IMR-90 (cell line): Measurements from ENCODE around the gene ZFP57. TPM values are rescaled to one million over a fixed set of nuclear protein-coding genes. Genes with fewer than 3 reads are reported as not detected.

ENCODE experiments used
- ATAC-seq: fragments of 200-7000 bp; cut with Tn5 transposase; 2 replicates; pipeline ENCODE4 v1.9.1; 2020; ENCODE audit warnings: low read depth, mild to moderate bottlenecking, moderate library complexity
- BruUV-seq: library from RNA; stranded (reverse); fragments of 400-500 nt; replicated peaks from 2 replicates; lab custom pipeline; 2021; lab: Mats Ljungman, UMichigan
- CTCF ChIA-PET: fragments of 300-600 bp; formaldehyde crosslinking; extraction: SDS; loops from one replicate; lab custom pipeline; 2021; ENCODE audit warnings: antibody characterized with exemption; lab: Yijun Ruan, JAX
- POLR2A ChIA-PET: fragments of 300-600 bp; sonication (Branson Sonifier 250); formaldehyde crosslinking; loops from one replicate; lab custom pipeline; 2022; ENCODE audit warnings: antibody characterized with exemption; ENCODE audit not compliant: unreplicated experiment; lab: Charles Lee
- DNase-seq: peaks from one replicate; pipeline ENCODE4 v3.0.0; 2013
- H2AFZ ChIP-seq: replicated peaks from 2 replicates; pipeline ENCODE3; 2013; ENCODE audit warnings: low read length, mild to moderate bottlenecking; ENCODE audit not compliant: poor library complexity
- H2AK5ac ChIP-seq: 2 replicates; pipeline ENCODE4 v1.6.1; 2013; ENCODE audit warnings: low read depth, low read length, inconsistent platforms
- H2AK9ac ChIP-seq: replicated peaks from 2 replicates; pipeline ENCODE3; 2013; ENCODE audit warnings: mild to moderate bottlenecking, low read depth, low read length, moderate library complexity; ENCODE audit not compliant: poor library complexity
- H2BK120ac ChIP-seq: 2 replicates; pipeline ENCODE4 v1.6.1; 2013; ENCODE audit warnings: low read depth, low read length, inconsistent platforms
- H2BK15ac ChIP-seq: 3 replicates; pipeline ENCODE4 v1.6.1; 2013; ENCODE audit warnings: low read depth, low read length, inconsistent platforms
- H2BK20ac ChIP-seq: 2 replicates; pipeline ENCODE4 v1.6.1; 2013; ENCODE audit warnings: low read depth, mild to moderate bottlenecking, inconsistent platforms, low read length, moderate library complexity
- H2BK5ac ChIP-seq: 2 replicates; pipeline ENCODE4 v1.6.1; 2013; ENCODE audit warnings: mild to moderate bottlenecking, low read depth, low read length, inconsistent platforms; ENCODE audit not compliant: poor library complexity, severe bottlenecking
- H3K14ac ChIP-seq: replicated peaks from 2 replicates; pipeline ENCODE4 v1.6.1; 2013; ENCODE audit warnings: low read depth, low read length, inconsistent platforms
- H3K18ac ChIP-seq: 2 replicates; pipeline ENCODE4 v1.6.1; 2013; ENCODE audit warnings: low read depth, low read length, control low read depth
- H3K23ac ChIP-seq: 2 replicates; pipeline ENCODE4 v1.6.1; 2013; ENCODE audit warnings: low read depth, low read length, inconsistent platforms
- H3K27ac ChIP-seq: 2 replicates; pipeline ENCODE4 v1.5.1; 2013; ENCODE audit warnings: mild to moderate bottlenecking, control low read depth, low read length; ENCODE audit not compliant: insufficient read depth
- H3K27me3 ChIP-seq: 2 replicates; pipeline ENCODE4 v1.6.1; 2013; ENCODE audit warnings: low read length; ENCODE audit not compliant: control insufficient read depth, insufficient read depth
- H3K36me3 ChIP-seq: 2 replicates; pipeline ENCODE4 v1.6.1; 2013; ENCODE audit warnings: low read length, mixed read lengths; ENCODE audit not compliant: control insufficient read depth, insufficient read depth
- H3K4ac ChIP-seq: 2 replicates; pipeline ENCODE4 v1.6.1; 2013; ENCODE audit warnings: low read depth, low read length, inconsistent platforms
- H3K4me1 ChIP-seq: 2 replicates; pipeline ENCODE4 v1.6.1; 2013; ENCODE audit warnings: low read length, mixed read lengths; ENCODE audit not compliant: control insufficient read depth, insufficient read depth
- H3K4me2 ChIP-seq: 2 replicates; pipeline ENCODE4 v1.6.1; 2013; ENCODE audit warnings: low read depth, mild to moderate bottlenecking, control low read depth, low read length, moderate library complexity
- H3K4me3 ChIP-seq: 2 replicates; pipeline ENCODE4 v1.5.1; 2013; ENCODE audit warnings: low read depth, mild to moderate bottlenecking, control low read depth, low read length, moderate library complexity; ENCODE audit not compliant: insufficient read depth
- H3K56ac ChIP-seq: 2 replicates; pipeline ENCODE4 v1.6.1; 2013; ENCODE audit warnings: low read length, inconsistent platforms; ENCODE audit not compliant: insufficient read depth; ENCODE audit errors: extremely low read depth
- H3K79me1 ChIP-seq, 2 experiments: 2 replicates each; pipeline ENCODE4 v1.6.1; 2013; ENCODE audit warnings: low read length in 2 of 2, inconsistent platforms in 1 of 2, low read depth in 1 of 2
- H3K9ac ChIP-seq: 2 replicates; pipeline ENCODE4 v1.6.1; 2013; ENCODE audit warnings: low read depth, low read length, control low read depth
- H3K9me1 ChIP-seq: 2 replicates; pipeline ENCODE4 v1.6.1; 2013; ENCODE audit warnings: low read length, inconsistent platforms; ENCODE audit not compliant: insufficient read depth
- H3K9me3 ChIP-seq: 2 replicates; pipeline ENCODE4 v1.6.1; 2013; ENCODE audit warnings: low read length; ENCODE audit not compliant: control insufficient read depth, insufficient read depth
- H4K20me1 ChIP-seq: 2 replicates; pipeline ENCODE4 v1.6.1; 2013; ENCODE audit warnings: low read length, inconsistent platforms; ENCODE audit not compliant: insufficient read depth
- H4K5ac ChIP-seq: 2 replicates; pipeline ENCODE4 v1.6.1; 2013; ENCODE audit warnings: mild to moderate bottlenecking, low read depth, low read length, control low read depth
- H4K8ac ChIP-seq, 2 experiments: 2 replicates each; pipeline ENCODE4 v1.6.1; 2013; ENCODE audit warnings: low read depth in 2 of 2, low read length in 2 of 2, control low read depth in 1 of 2, inconsistent platforms in 1 of 2
- H4K91ac ChIP-seq: 2 replicates; pipeline ENCODE4 v1.6.1; 2013; ENCODE audit warnings: low read depth, low read length, inconsistent platforms; ENCODE audit not compliant: insufficient read depth
- NFE2L2 ChIP-seq: fragments of 150-350 bp; IDR thresholded peaks from 2 replicates; pipeline ENCODE4 v1.6.1; 2016; ENCODE audit warnings: low read depth, mild to moderate bottlenecking, low read length
- RCOR1 ChIP-seq: IDR thresholded peaks from 2 replicates; pipeline ENCODE4 v1.6.1; 2012; ENCODE audit warnings: mild to moderate bottlenecking, low read length, improper control_type of control experiment; ENCODE audit not compliant: insufficient replicate concordance
- WGBS, 2 experiments: methylation state at CpG; one replicate each; pipeline versions ENCODE4 v1.1.5 to v1.1.7; 2013; ENCODE audit warnings: missing lambda C conversion rate in 2 of 2; ENCODE audit not compliant: insufficient read length in 1 of 2; ENCODE audit errors: extremely low coverage in 2 of 2; 5-methylcytosine and 5-hydroxymethylcytosine counted together
- dilution Hi-C: fragments of 300-500 bp; cut with HindIII; formaldehyde crosslinking; loops from one replicate; pipeline ENCODE4 v1.14.3; 2018; ENCODE audit warnings: low sequenced_read_pairs; ENCODE audit not compliant: unreplicated experiment
- in situ Hi-C: fragments of 300-500 bp; cut with MboI; formaldehyde crosslinking; loops from 3 replicates; pipeline ENCODE4 v1.14.3; 2019; ENCODE audit warnings: low sequenced_read_pairs, inconsistent platforms, mixed read lengths
- intact Hi-C: fragments of 100-400 bp; cut with micrococcal nuclease; formaldehyde crosslinking; loops from 2 replicates; pipeline ENCODE4 v1.10.0; 2022
- polyA plus RNA-seq, 3 experiments: library from polyadenylated mRNA; depleted of rRNA; stranded (reverse); fragments of >200 nt; gene quantifications; 2 replicates each; pipeline ENCODE4 v1.2.3, GENCODE V29; 2012; ENCODE audit warnings: low replicate concordance in 1 of 3
- total RNA-seq: library from RNA; depleted of rRNA; stranded (reverse); fragments of >200 nt; gene quantifications from 2 replicates; pipeline ENCODE4 v1.2.3, GENCODE V29; 2012

The ZFP57 gene
- total and polyA plus RNA-seq, 2 of the 4 experiments (the other 2 are of a cell fraction): not detected

- no peaks in the 10 kb centered on the region for H3K27me3 ChIP-seq
- H3K18ac ChIP-seq: no peak overlapping the region
- no CpG with 5 or more reads among the region's 5 CpGs for whole genome bisulfite sequencing, 2 experiments
- no peak overlapping the region for H2BK15ac ChIP-seq
- ChIA-PET POLR2A (no interaction called here), CTCF (interaction anchor here (1.4 kb wide), 1 partner anchor 25 kb away, joined by 3 read pairs; no protein-coding TSS in a partner anchor)
- H2AK9ac ChIP-seq: no peak overlapping the region
- intact Hi-C loops (no loop called here), dilution Hi-C loops (no loop called here), in situ Hi-C loops (no loop called here)
- ATAC-seq (no peak), DNase-seq (no peak)
- H3K4me3 ChIP-seq: no peak overlapping the region
- no peak overlapping the region for H3K56ac ChIP-seq
- H3K4me1 ChIP-seq: no peaks in the 10 kb centered on the region
- H3K14ac ChIP-seq: no peak overlapping the region
- no peak overlapping the region for H3K9ac ChIP-seq
- no peak overlapping the region for H3K4me2 ChIP-seq
- H3K4ac ChIP-seq: no peak overlapping the region
- no peak for TF ChIP-seq RCOR1
- TF ChIP-seq NFE2L2: no peak
- no peak overlapping the region for H2BK5ac ChIP-seq
- no peak overlapping the region for H4K8ac ChIP-seq
- H2BK20ac ChIP-seq: no peak overlapping the region
- H2AK5ac ChIP-seq: no peak overlapping the region
- H3K36me3 ChIP-seq: no peaks in the 10 kb centered on the region
- no peaks in the 10 kb centered on the region for H3K9me3 ChIP-seq
- no peak overlapping the region for H3K23ac ChIP-seq
- H2AFZ ChIP-seq: no peak overlapping the region
- H4K5ac ChIP-seq: no peak overlapping the region
- H3K27ac ChIP-seq: no peak overlapping the region
- H4K20me1 ChIP-seq: no peaks in the 10 kb centered on the region
- H3K79me1 ChIP-seq: no peaks in the 10 kb centered on the region
- no peak overlapping the region for H4K91ac ChIP-seq
- H2BK120ac ChIP-seq: no peak overlapping the region
- no TSS peak for BruUV-seq
- H3K9me1 ChIP-seq: no peaks in the 10 kb centered on the region
Observed at GRCh38 chr6:29678114-29678513, 2.8 kb downstream of the ZFP57 start.
